ENCODE results near the gene ZNF688. TPM values are rescaled to one million over a fixed set of nuclear protein-coding genes. Genes with fewer than 3 reads are reported as not detected.
"Not testable (repeated sequence)": the region's sequence is repeated elsewhere in the genome, so short reads cannot be mapped to it uniquely, and the experiment has no call there.

Gene ZNF688
- total and polyA plus RNA-seq, 2 of the 13 experiments (the other 11 are each of a cell fraction or from before 2014, with no cell fraction given): 2.4 to 5.4 TPM

GRCh38 chr16:30539986-30540526 lies 31.5 kb downstream of the ZNF688 start:
- ATAC-seq; H3K36me3 ChIP-seq (replicated peaks in 1 of 2; ENCODE audit: control insufficient read depth in 1 of 2, insufficient read depth in 2 of 2, low read length in 2 of 2); H2AFZ ChIP-seq (ENCODE audit: low read length); H4K20me1 ChIP-seq (ENCODE audit: insufficient read depth, low read length); H3K4me3 ChIP-seq (replicated peaks in 1 of 3; ENCODE audit: insufficient read depth in 1 of 3, low read depth in 2 of 3, low read length in 3 of 3); BruUV-seq (replicated peaks); H3K27me3 ChIP-seq (ENCODE audit: control insufficient read depth in 1 of 2, insufficient read depth in 2 of 2, low read length in 2 of 2); in situ Hi-C loops (cut with HindIII; ENCODE audit: extremely low pct_ligation_motif_present, low pct_unique_long_range_greater_than_20kb); DNase-seq (ENCODE audit: low spot score); H3K9me3 ChIP-seq (ENCODE audit: low read length); CTCF ChIA-PET (ENCODE audit: low intra/inter-chr PET ratio, low total read pairs); FAIRE-seq: not testable (repeated sequence)
- TF ChIP-seq ZEB1 (IDR thresholded peaks at IDR 0.05; ENCODE audit: insufficient replicate concordance, low read depth) (peak; percentile 33), FOXP4 (CRISPR knock-in tag; IDR thresholded peaks at IDR 0.05) (peak; percentile 2; the same call in 1 of the 2 replicates), HES4 (CRISPR knock-in tag; IDR thresholded peaks at IDR 0.05; ENCODE audit: borderline replicate concordance) (0 out of 2 replicates have a peak, but pooled peaks have one; percentile 50), BCL3 (CRISPR knock-in tag; IDR thresholded peaks at IDR 0.05) (0 out of 2 replicates have a peak, but pooled peaks have one; percentile 2), MEF2D (CRISPR knock-in tag; IDR thresholded peaks at IDR 0.05) (0 out of 2 replicates have a peak, but pooled peaks have one; percentile 13), TEAD3 (CRISPR knock-in tag; optimal IDR thresholded peaks at IDR 0.05; ENCODE audit: borderline replicate concordance) (peak; percentile 43), MYC (CRISPR knock-in tag; IDR thresholded peaks at IDR 0.05; ENCODE audit: borderline replicate concordance) (peak; percentile 4; the same call in 1 of the 2 replicates), MIER2 (CRISPR knock-in tag; IDR thresholded peaks at IDR 0.05) (peak; percentile 43; the same call in 1 of the 2 replicates), ZBTB38 (CRISPR knock-in tag; IDR thresholded peaks at IDR 0.05) (0 out of 2 replicates have a peak, but pooled peaks have one; percentile 24), ZNF777 (CRISPR knock-in tag; IDR thresholded peaks at IDR 0.05) (0 out of 2 replicates have a peak, but pooled peaks have one; percentile 13), ZSCAN9 (CRISPR knock-in tag; IDR thresholded peaks at IDR 0.05; ENCODE audit: borderline replicate concordance) (peak; percentile 27; the same call in 1 of the 2 replicates), ZKSCAN5 (CRISPR knock-in tag; IDR thresholded peaks at IDR 0.05) (0 out of 2 replicates have a peak, but pooled peaks have one; percentile 9), SAP130 (CRISPR knock-in tag; IDR thresholded peaks at IDR 0.05; ENCODE audit: low read depth) (0 out of 2 replicates have a peak, but pooled peaks have one; percentile 6), MTERF4 (CRISPR knock-in tag; IDR thresholded peaks at IDR 0.05) (0 out of 2 replicates have a peak, but pooled peaks have one; percentile 3)
- Histone ChIP-seq H3K27ac (ENCODE audit: extremely low read length, insufficient read depth, low read length) (peak overlapping the region; percentile 36), H3K9ac (ENCODE audit: insufficient read depth, low read depth, low read length) (peak overlapping the region; percentile 3; the same call in 1 of the 2 replicates), H3K4me2 (ENCODE audit: low read depth, low read length) (peak overlapping the region; percentile 30; the same call in 1 of the 2 replicates), H3K79me2 (ENCODE audit: insufficient read depth, low read length) (peaks cover 14% of the 10 kb centered on the region), H3K4me1 (ENCODE audit: insufficient read depth, low read length) (peaks cover 85% of the 10 kb centered on the region)
- intact Hi-C loops (cut with micrococcal nuclease; ENCODE audit: unreplicated experiment): loop anchor here (1.0 to 5.0 kb wide), 2 partner anchors 27 to 77 kb away; no protein-coding TSS in a partner anchor
- WGBS (ENCODE audit: low lambda C conversion rate): 90% methylated on average over 13 of the region's 13 CpGs
- POLR2A ChIA-PET: interaction anchor here (1.1 to 4.0 kb wide), 6 partner anchors 12 to 97 kb away, joined by 3 to 30 read pairs (median 4); partner anchors contain the start of genes ZNF689 and ZNF764

All from HepG2 (cell line).